ENCODE data around the gene CCM2.

DNA sequence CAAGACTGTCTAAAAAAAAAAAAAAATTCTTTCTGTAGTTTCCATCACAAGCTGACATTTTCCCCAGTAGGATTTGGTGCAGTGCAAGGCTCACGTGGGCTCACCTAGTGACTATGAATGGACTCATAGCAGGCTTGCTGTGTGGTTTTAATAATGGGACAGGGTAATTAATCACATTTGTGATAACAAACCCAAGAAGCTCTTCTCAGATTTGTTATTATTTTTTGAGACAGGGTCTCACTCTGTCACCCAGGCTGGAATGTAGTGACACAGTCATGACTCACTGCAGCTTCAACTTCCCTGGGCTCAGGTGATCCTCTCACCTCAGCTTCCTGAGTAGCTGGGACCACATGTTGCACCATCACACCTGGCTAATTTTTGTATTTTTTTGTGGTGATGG is 48.7 kb downstream of the CCM2 start:
- TF ChIP-seq, protein P1, sequence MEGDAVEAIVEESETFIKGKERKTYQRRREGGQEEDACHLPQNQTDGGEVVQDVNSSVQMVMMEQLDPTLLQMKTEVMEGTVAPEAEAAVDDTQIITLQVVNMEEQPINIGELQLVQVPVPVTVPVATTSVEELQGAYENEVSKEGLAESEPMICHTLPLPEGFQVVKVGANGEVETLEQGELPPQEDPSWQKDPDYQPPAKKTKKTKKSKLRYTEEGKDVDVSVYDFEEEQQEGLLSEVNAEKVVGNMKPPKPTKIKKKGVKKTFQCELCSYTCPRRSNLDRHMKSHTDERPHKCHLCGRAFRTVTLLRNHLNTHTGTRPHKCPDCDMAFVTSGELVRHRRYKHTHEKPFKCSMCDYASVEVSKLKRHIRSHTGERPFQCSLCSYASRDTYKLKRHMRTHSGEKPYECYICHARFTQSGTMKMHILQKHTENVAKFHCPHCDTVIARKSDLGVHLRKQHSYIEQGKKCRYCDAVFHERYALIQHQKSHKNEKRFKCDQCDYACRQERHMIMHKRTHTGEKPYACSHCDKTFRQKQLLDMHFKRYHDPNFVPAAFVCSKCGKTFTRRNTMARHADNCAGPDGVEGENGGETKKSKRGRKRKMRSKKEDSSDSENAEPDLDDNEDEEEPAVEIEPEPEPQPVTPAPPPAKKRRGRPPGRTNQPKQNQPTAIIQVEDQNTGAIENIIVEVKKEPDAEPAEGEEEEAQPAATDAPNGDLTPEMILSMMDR (IDR thresholded peaks at IDR 0.05) = no peak
- TF ChIP-seq POLR2AphosphoS5 (IDR thresholded peaks at IDR 0.05) = no peak

Measured in prostate gland (tissue), 2 donors.